Motor neuron (in vitro differentiated cells): ENCODE data around the gene MAML3. TPM values are rescaled to one million over a fixed set of nuclear protein-coding genes. Genes with fewer than 3 reads are reported as not detected.

Source experiments
- ATAC-seq, 8 experiments: fragments of 200-7000 bp; cut with Tn5 transposase; replicated peaks in 6 of 8; 2 replicates each; pipeline ENCODE4 v1.8.0; 2021; ENCODE audit warnings: mild to moderate bottlenecking in 8 of 8, moderate library complexity in 8 of 8
- H3K27ac ChIP-seq, 2 donors: fragments of 250-450 bp; sonication (Bioruptor Pico); 2 replicates each; pipeline ENCODE4 v1.9.0; 2021; ENCODE audit warnings: antibody characterized with exemption in 2 of 2, mild to moderate bottlenecking in 2 of 2, moderate library complexity in 1 of 2
- H3K4me1 ChIP-seq, 2 donors: fragments of 250-450 bp; sonication (Bioruptor Pico); replicated peaks in 1 of 2; 2 replicates each; pipeline ENCODE4 v1.6.1; 2021; ENCODE audit warnings: antibody characterized with exemption in 2 of 2, mild to moderate bottlenecking in 2 of 2, moderate library complexity in 1 of 2
- H3K4me3 ChIP-seq, 5 donors: fragments of 250-450 bp; sonication (Bioruptor Pico); 2 replicates each; pipeline ENCODE4 v1.9.0; 2021; ENCODE audit warnings: antibody characterized with exemption in 5 of 5, mild to moderate bottlenecking in 5 of 5, moderate library complexity in 4 of 5
- WGBS, 10 experiments: fragments of 450-650 bp; shearing (Covaris generic); methylation state at CpG; one replicate each; pipeline ENCODE4 v1.0.0; 2022; 5-methylcytosine and 5-hydroxymethylcytosine counted together
- in situ Hi-C, 9 experiments: fragments of 400-800 bp; cut with MboI; loops; one replicate each; pipeline ENCODE4 v1.15.0; 2021; ENCODE audit warnings: low sequenced_read_pairs in 9 of 9, low pct_unique_long_range_greater_than_20kb in 2 of 9; ENCODE audit not compliant: unreplicated experiment in 9 of 9
- total RNA-seq, 8 experiments: library from RNA; unstranded; fragments of 300-600 nt; gene quantifications; 2 replicates each; pipeline versions ENCODE4 v1.2.3 to v1.2.4, GENCODE V29; 2022

The MAML3 gene
- total RNA-seq, 8 experiments from 2014 or later: 1.7 to 24.0 (median 12.9) TPM

GRCh38 chr4:140076307-140076706, 77.7 kb downstream of the MAML3 start:
- 20 to 100% (median 95%) methylated on average over 1 to 2 of the region's 2 CpGs; no CpG with 5 or more reads in 3 of the 10 experiments for WGBS, 10 experiments
- in situ Hi-C loops: no loop called here
- Histone ChIP-seq H3K27ac (no peak overlapping the region), H3K4me3 (no peak overlapping the region), H3K4me1 (peaks cover 32 to 37% of the 10 kb centered on the region in 2 donors)
- ATAC-seq: no peak

DNA sequence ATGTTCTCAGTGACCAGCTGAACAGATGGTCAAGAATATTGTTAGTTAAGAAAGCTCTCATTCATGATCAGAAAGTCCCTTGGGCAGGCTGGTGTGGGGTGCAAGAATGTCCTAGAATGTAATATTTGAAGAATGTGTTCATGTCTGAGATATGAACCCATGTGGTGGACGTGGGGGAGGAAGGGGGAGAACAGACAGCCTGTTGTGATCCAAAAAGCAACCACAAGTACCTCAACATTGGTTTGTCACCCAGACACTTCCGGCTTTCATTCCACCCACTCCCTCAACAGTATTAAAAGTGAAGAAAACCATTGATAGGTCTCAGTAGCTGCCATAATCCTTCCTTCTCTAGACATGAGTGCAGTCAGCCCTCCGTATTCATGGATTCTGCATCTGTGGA, 82.2 kb downstream of the MAML3 start:
- in situ Hi-C loops: no loop called here
- 0 to 100% (median 58%) methylated on average over 1 to 3 of the region's 3 CpGs; no CpG with 5 or more reads in 2 of the 10 experiments for WGBS, 10 experiments
- ATAC-seq: peak in 2 of 8 experiments; percentile 14 to 29
- Histone ChIP-seq H3K27ac (peak overlapping the region in 1 of 2 donors; percentile 41), H3K4me1 (peaks cover 15 to 18% of the 10 kb centered on the region in 2 donors), H3K4me3 (no peak overlapping the region)

DNA sequence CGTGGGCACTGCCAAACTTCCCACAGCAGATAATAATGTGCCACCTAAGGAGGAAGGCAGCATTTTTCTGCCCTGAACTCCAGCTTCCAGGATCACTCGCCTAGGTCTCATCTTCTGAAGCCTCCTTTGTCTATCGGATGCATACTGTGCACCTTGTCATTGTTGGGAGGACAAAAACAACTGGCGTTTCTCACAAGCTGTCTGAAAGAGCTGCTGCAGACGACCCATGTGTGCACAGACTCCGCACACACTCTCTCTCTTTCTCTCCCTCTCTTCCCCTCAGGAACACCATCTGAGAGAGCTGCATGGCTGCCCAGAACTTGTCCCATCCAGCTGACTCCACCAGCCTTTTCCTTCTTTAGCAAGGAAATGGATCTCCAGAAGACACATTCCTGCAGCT, 83.0 kb downstream of the MAML3 start:
- Histone ChIP-seq H3K4me1 (peaks cover 17 to 22% of the 10 kb centered on the region in 2 donors), H3K4me3 (no peak overlapping the region), H3K27ac (peak overlapping the region; percentile 24 to 44)
- ATAC-seq: peak in 5 of 8 experiments; percentile 70 to 86 (median 79)
- in situ Hi-C loops: no loop called here
- WGBS, 10 experiments: 48 to 100% (median 73%) methylated on average over 1 to 2 of the region's 6 CpGs; no CpG with 5 or more reads in 4 of the 10 experiments

GRCh38 chr4:140070366-140070765, 83.6 kb downstream of the MAML3 start:
- no peak for ATAC-seq
- Histone ChIP-seq H3K4me3 (no peak overlapping the region), H3K27ac (no peak overlapping the region), H3K4me1 (peaks cover 17 to 22% of the 10 kb centered on the region in 2 donors)
- in situ Hi-C loops: no loop called here
- WGBS, 10 experiments: 79 to 100% (median 89%) methylated on average over 2 of the region's 2 CpGs; no CpG with 5 or more reads in 2 of the 10 experiments

GRCh38 chr4:140069066-140069465, 84.9 kb downstream of the MAML3 start:
- Histone ChIP-seq H3K4me1 (peaks cover 17 to 22% of the 10 kb centered on the region in 2 donors), H3K4me3 (no peak overlapping the region), H3K27ac (no peak overlapping the region)
- in situ Hi-C loops: no loop called here
- WGBS, 10 experiments: 33 to 100% (median 88%) methylated on average over 1 to 2 of the region's 2 CpGs; no CpG with 5 or more reads in 1 of the 10 experiments
- peak in 2 of 8 experiments; percentile 44 to 70 for ATAC-seq

- 14 to 79% (median 54%) methylated on average over 1 to 2 of the region's 2 CpGs; no CpG with 5 or more reads in 6 of the 10 experiments for whole genome bisulfite sequencing, 10 experiments
- H3K27ac ChIP-seq: no peak overlapping the region
- no peak overlapping the region for H3K4me3 ChIP-seq
- H3K4me1 ChIP-seq: peaks cover 17 to 22% of the 10 kb centered on the region in 2 donors
- in situ Hi-C loops: no loop called here
- peak in 2 of 8 experiments; percentile 63 to 67 for ATAC-seq
Measured at GRCh38 chr4:140068271-140068670, 85.7 kb downstream of the MAML3 start.

DNA sequence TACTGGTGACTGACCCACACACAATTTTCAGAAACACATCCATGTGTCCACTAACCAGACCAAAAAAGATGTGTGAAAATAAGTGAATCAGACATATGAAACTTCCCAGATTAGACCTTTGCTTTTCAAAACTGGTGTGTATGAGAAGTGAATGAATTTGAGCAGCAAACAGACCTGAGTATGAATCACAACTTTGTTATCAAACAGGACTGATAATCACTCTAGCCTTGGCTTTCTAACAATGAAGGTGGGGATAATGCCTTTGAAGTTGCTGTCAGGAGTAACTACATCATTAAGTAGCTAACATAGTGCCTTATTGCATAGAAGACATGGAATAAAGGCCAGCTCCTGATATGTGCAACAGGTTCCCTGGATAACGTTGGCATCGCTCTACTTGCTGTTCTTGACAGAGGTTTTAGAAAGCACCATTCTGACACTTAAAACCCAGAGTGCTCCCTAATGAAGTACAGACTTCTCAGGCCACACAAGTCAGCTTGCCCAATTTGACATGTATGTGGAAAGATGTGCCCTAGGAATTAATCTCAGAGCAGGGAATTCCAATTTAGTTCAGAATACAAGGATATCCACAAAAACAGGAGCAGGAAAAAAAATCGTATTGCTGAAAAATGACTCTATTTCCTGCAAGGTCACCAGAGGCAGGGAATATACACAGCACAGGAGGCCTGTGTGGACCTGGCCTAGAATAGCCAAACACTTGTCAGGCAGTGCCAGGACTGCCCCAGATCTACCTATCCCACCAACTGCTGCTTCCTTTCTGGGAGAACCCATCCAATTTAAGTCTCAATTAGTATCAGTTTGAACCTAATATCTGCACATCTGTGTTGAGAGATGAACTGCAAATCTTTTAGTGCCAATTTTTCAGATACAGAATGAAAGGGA, 87.7 kb downstream of the MAML3 start:
- Histone ChIP-seq H3K27ac (no peak overlapping the region), H3K4me3 (no peak overlapping the region), H3K4me1 (peaks cover 19 to 24% of the 10 kb centered on the region in 2 donors)
- ATAC-seq: no peak
- WGBS, 10 experiments: 55 to 100% (median 87%) methylated on average over 1 to 3 of the region's 3 CpGs; no CpG with 5 or more reads in 2 of the 10 experiments
- in situ Hi-C loops: no loop called here

GRCh38 chr4:140065393-140065792, 88.6 kb downstream of the MAML3 start:
- no peak overlapping the region for H3K4me3 ChIP-seq
- in situ Hi-C loops: no loop called here
- 0 to 100% (median 82%) methylated on average over 1 to 2 of the region's 2 CpGs; no CpG with 5 or more reads in 2 of the 10 experiments for WGBS, 10 experiments
- H3K27ac ChIP-seq: no peak overlapping the region
- H3K4me1 ChIP-seq: peaks cover 15 to 20% of the 10 kb centered on the region in 2 donors
- no peak for ATAC-seq

- in situ Hi-C loops: no loop called here
- Histone ChIP-seq H3K4me3 (no peak overlapping the region), H3K4me1 (peaks cover 20 to 24% of the 10 kb centered on the region in 2 donors), H3K27ac (no peak overlapping the region)
- ATAC-seq: no peak
- 79 to 100% (median 93%) methylated on average over 1 to 3 of the region's 3 CpGs for WGBS, 10 experiments
Measured at GRCh38 chr4:140061659-140062289, 92.2 kb downstream of the MAML3 start.

- Histone ChIP-seq H3K4me1 (peaks cover 19 to 20% of the 10 kb centered on the region in 2 donors), H3K4me3 (no peak overlapping the region), H3K27ac (no peak overlapping the region)
- 81 to 100% (median 95%) methylated on average over 1 to 4 of the region's 4 CpGs; no CpG with 5 or more reads in 1 of the 10 experiments for WGBS, 10 experiments
- peak in 1 of 8 experiments; percentile 62 for ATAC-seq
- in situ Hi-C loops: no loop called here
Measured at GRCh38 chr4:140061194-140061593, 92.8 kb downstream of the MAML3 start.

GRCh38 chr4:140059159-140059558, 94.8 kb downstream of the MAML3 start:
- peaks cover 19 to 20% of the 10 kb centered on the region in 2 donors for H3K4me1 ChIP-seq
- H3K27ac ChIP-seq: no peak overlapping the region
- in situ Hi-C loops: no loop called here
- peak in 4 of 8 experiments; percentile 49 to 87 (median 59) for ATAC-seq
- WGBS, 10 experiments: 0 to 80% (median 50%) methylated on average over 1 of the region's 1 CpG; no CpG with 5 or more reads in 3 of the 10 experiments
- H3K4me3 ChIP-seq: no peak overlapping the region

- no peak overlapping the region for H3K4me3 ChIP-seq
- ATAC-seq: no peak
- in situ Hi-C loops: no loop called here
- WGBS, 10 experiments: 57 to 100% (median 100%) methylated on average over 1 to 2 of the region's 2 CpGs
- H3K27ac ChIP-seq: no peak overlapping the region
- H3K4me1 ChIP-seq: peaks cover 19 to 20% of the 10 kb centered on the region in 2 donors
Measured at GRCh38 chr4:140057701-140058100, 96.3 kb downstream of the MAML3 start.

- 90 to 100% (median 100%) methylated on average over 1 to 3 of the region's 3 CpGs; no CpG with 5 or more reads in 1 of the 10 experiments for WGBS, 10 experiments
- ATAC-seq: no peak
- in situ Hi-C loops: no loop called here
- H3K27ac ChIP-seq: no peak overlapping the region
- H3K4me1 ChIP-seq: peaks cover 7 to 11% of the 10 kb centered on the region in 2 donors
- no peak overlapping the region for H3K4me3 ChIP-seq
Measured at GRCh38 chr4:140056015-140056414, 98.0 kb downstream of the MAML3 start.
